DOHH2 (cell line): Measurements from ENCODE around the gene PARP4.
"Not testable (repeated sequence)": the region's sequence is repeated elsewhere in the genome, so short reads cannot be mapped to it uniquely, and the experiment has no call there.

Experiments used
- EZH2phosphoT487 ChIP-seq: fragments of 200-600 bp; sonication (generic); IDR thresholded peaks from 2 replicates; pipeline ENCODE4 v1.6.1; 2017; ENCODE audit warnings: borderline replicate concordance, mild to moderate bottlenecking, antibody characterized with exemption, low read length, moderate library complexity, mixed read lengths
- TF ChIP-seq, protein P1 (sequence below): fragments of 200-600 bp; sonication (generic); IDR thresholded peaks from one replicate; pipeline ENCODE4 v1.5.1; 2014; ENCODE audit warnings: antibody characterized with exemption, mild to moderate bottlenecking, low read depth, low read length; ENCODE audit not compliant: poor library complexity, severe bottlenecking

DNA sequence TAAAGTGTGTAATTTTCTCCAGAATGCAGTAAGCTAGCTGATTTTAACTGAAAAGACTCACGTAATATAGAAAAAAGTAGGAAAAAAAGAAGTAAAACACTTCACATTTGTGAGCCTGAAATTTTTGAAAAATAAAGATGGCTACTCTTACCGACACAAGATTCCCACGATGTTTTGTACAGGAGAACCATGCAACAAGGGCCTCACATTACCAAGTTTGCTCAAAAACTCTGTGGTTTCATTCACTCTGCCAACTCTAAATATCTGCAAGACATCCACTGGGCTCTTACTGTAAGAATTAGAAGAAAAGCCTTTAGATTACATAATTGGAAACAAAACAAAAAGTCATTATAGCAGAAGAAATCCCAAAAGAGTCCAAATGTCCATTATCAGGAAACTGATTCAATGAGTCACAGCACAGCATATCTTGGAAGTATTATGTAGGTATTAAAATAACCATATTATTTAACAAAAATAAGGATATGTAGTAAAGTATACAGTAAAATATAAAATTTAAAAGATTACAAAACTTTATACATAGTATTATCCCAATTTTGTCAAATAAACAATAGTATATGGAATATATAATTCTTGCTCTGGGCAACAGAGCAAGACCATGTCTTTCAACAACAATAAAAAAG, 26.4 kb downstream of the PARP4 start:
- TF ChIP-seq, protein P1, sequence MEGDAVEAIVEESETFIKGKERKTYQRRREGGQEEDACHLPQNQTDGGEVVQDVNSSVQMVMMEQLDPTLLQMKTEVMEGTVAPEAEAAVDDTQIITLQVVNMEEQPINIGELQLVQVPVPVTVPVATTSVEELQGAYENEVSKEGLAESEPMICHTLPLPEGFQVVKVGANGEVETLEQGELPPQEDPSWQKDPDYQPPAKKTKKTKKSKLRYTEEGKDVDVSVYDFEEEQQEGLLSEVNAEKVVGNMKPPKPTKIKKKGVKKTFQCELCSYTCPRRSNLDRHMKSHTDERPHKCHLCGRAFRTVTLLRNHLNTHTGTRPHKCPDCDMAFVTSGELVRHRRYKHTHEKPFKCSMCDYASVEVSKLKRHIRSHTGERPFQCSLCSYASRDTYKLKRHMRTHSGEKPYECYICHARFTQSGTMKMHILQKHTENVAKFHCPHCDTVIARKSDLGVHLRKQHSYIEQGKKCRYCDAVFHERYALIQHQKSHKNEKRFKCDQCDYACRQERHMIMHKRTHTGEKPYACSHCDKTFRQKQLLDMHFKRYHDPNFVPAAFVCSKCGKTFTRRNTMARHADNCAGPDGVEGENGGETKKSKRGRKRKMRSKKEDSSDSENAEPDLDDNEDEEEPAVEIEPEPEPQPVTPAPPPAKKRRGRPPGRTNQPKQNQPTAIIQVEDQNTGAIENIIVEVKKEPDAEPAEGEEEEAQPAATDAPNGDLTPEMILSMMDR, result not testable (repeated sequence)
- not testable (repeated sequence) for TF ChIP-seq EZH2phosphoT487
